ENCODE measurements around the gene KCNJ10.

Gene KCNJ10

GRCh38 chr1:160086456-160086892 lies 16.5 kb upstream of the KCNJ10 start:
- no peak for TF ChIP-seq CTCF (conservative IDR thresholded peaks at IDR 0.05)
- no peak overlapping the region for H3K27ac ChIP-seq

GRCh38 chr1:160085686-160086455 lies 15.9 kb upstream of the KCNJ10 start:
- peak; percentile 80 for TF ChIP-seq CTCF (conservative IDR thresholded peaks at IDR 0.05)

GRCh38 chr1:160084771-160085321 lies 14.9 kb upstream of the KCNJ10 start:
- TF ChIP-seq CTCF (conservative IDR thresholded peaks at IDR 0.05): no peak

More at GRCh38 chr1:160085686-160086455, 15.9 kb upstream of the KCNJ10 start:
- no peak overlapping the region for H3K27ac ChIP-seq

GRCh38 chr1:160083968-160084770 lies 14.2 kb upstream of the KCNJ10 start:
- peak; percentile 46; the same call in 1 of the 2 replicates for TF ChIP-seq CTCF (conservative IDR thresholded peaks at IDR 0.05)

More at GRCh38 chr1:160084771-160085321, 14.9 kb upstream of the KCNJ10 start:
- no peak overlapping the region for H3K27ac ChIP-seq

GRCh38 chr1:160082926-160083325 lies 13.0 kb upstream of the KCNJ10 start:
- no peak overlapping the region for H3K27ac ChIP-seq
- TF ChIP-seq CTCF (conservative IDR thresholded peaks at IDR 0.05): no peak

More at GRCh38 chr1:160083968-160084770, 14.2 kb upstream of the KCNJ10 start:
- H3K27ac ChIP-seq: no peak overlapping the region

- H3K27ac ChIP-seq: no peak overlapping the region
- no peak for TF ChIP-seq CTCF (conservative IDR thresholded peaks at IDR 0.05)
Measured at GRCh38 chr1:160082487-160082886, 12.5 kb upstream of the KCNJ10 start.

Data from VCaP (cell line).